CMK (cell line): ENCODE measurements around the gene RPN2.

Experiments used
- DNase-seq: peaks from one replicate; pipeline ENCODE4 v3.0.0-alpha.2; 2010; ENCODE audit warnings: low read depth

The RPN2 gene

DNA sequence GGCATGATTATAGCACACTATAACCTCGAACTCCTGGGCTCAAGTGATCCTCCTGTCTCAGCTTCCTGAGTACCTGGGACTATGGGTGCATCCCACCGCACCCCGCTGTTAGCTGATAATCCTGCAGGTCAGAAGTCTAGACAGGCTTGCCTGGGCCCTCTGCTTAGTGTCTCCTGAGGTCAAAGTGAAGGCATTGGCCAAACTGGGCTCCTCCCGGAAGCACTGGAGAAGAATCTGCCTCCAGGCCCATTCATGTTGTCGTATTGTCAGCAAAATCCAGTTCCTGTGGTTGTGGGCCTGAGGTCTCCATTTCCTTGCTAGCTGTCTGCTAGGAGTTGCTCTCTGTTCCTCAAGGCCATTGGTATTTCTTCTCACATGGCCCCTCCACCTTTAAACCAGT is 6.6 kb downstream of the RPN2 start:
- DNase-seq = no peak

DNA sequence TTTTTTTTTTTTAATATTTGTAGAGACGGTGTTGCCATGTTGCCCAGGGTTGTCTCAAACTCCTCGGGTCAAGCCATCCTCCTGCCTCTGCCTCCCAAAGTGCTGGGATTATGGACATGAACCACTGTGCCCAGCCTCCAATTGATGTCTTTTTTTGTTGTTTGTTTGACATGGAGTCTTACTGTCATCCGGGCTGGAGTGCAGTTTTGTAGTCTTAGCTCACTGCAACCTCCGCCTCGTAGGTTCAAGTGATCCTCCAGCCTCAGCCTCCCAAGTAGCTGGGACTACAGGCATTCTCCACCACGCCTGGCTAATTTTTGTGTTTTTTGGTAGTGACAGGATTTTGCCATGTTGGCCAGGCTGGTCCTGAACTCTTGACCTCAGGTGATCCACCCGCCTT is 9.7 kb downstream of the RPN2 start:
- DNase-seq = no peak

DNA sequence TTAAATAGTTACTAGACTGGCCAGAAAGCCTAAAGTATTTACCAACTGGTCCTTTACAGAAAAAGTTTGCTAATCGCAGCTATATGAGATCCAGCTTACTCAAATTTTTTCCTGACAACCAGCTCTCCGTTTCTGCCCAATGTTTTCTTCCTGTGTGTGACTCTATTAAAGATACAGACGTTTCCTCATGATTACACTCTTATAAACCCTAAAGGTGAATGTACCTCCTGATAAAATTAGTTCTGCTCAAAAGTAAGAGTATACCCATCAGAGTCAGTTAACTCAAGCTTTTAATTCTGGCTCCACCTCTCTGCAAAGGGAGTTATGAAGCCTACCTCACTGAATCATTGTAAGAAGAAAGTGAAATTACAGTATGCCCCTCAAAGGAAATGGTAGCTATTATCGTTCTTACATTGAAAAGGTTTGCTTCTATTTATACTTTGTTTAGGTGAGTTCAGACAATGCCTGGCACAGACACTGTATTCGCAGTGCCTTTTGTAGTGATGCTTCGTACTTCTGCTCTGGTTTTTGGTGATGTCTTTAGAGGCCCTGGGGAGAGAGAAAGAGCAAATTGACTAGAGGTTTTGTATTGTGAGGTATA is 10.4 kb downstream of the RPN2 start:
- DNase-seq = no peak

- no peak for DNase-seq
These were observed 11.4 kb downstream of the RPN2 start for GRCh38 chr20:37190354-37191112.

- DNase-seq = peak; percentile 35
These were observed 13.2 kb downstream of the RPN2 start for GRCh38 chr20:37192137-37192854.

DNA sequence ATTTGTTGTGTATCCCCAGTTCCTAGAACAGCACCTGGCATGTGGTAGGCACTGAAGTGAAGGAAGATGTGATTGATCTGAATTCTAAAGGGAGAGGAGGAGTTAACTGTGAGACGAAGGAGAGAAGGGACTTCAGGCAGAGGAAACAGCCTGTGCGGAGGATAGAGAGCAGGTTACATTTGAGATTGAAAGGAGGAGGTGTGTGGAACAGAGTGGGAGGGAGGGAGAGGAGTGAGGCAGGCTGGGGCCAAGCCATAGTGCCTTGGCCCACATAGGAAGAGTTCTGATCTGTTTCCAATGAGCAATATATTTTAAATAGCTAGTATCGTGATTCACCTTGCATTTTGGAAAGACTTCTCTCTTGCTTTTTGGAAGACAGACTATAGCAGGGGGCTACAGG is 14.1 kb downstream of the RPN2 start:
- DNase-seq = no peak

DNA sequence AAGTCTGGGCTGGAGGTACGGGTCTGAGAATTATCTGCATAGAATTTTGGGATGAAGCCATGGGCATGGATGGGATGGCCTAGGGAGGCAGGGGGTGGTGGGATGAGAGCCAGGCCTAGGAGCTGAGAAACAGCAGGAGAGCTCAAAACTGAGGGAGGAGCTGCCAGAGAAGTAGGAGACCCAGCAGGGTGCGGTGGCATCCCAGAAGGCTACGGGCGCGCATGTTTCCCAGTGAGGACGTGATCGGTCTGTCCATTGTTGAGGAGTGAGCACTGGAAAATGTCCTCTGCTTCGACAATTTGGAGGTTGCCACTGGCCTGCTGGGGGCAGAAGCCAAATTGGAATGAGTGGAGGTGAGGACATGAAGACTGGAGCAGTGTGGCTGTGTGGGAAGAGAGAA is 14.7 kb downstream of the RPN2 start:
- DNase-seq = no peak

GRCh38 chr20:37194621-37195417 is 15.7 kb downstream of the RPN2 start:
- no peak for DNase-seq

DNA sequence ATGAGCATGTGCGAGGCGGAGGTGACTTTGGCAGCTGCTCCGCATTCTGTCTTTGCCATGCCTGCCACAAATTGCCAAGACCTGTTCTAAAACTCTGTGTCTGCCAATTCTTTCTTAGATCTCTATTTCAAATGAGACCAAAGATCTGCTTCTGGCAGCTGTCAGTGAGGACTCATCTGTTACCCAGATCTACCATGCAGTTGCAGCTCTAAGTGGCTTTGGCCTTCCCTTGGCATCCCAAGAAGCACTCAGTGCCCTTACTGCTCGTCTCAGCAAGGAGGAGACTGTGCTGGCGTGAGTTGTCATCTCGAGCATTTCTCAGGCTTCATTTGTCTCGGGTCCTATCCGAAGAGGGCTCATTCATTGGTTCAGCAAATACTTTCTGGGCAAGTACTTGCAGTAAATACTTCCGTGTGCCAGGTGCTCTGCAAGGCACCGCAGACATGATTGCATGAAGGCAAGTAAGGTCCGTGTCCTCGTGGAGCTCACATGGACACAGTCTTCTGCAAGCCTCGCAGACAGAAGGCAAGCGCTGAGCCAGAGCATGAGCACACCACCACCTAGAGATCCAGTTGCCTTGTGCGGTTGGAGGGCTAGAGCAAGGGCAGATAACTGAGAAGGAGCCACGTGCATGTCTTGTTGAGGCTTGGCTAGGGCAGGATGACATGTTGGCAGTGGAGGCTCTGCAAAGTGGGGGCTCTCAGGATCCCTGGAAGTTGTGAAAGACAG is 20.0 kb downstream of the RPN2 start:
- no peak for DNase-seq

DNA sequence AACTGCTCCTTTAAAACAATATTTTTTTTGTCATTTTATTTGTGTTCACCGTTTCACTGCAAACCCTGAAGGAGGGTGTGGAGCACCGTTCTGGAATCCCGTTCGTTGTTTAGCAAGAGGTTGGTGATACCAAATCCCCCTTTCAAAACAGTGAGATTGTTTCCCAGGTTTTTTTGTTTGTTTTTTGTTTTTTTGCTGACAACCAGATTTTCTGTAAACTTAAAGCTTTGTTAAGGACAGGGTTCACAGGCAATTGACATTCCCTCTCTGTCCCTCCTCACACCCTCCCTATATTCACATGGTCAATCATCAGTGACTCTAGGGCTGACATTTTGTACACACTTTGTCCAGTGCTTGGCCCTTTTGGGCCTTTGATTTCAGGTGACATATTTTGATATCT is 21.2 kb downstream of the RPN2 start:
- no peak for DNase-seq

GRCh38 chr20:37200926-37201826 is 22.0 kb downstream of the RPN2 start:
- DNase-seq = no peak

DNA sequence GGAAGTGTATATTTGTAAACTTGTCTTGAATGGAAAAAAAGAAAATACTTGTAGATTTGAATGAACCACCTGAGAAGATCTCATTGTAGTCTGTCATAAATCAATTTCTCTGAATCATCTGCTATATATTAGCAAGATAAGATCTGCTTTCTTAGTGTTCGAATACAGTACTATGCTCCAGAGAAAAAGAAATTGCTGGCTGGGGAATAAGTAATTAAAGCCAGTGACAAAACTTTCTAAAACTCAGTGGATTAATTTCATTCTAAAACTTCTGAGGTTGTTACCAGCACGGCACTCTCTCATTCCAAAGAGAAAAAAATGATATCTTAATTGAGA is 22.7 kb downstream of the RPN2 start:
- no peak for DNase-seq

- DNase-seq = no peak
These were observed 23.3 kb downstream of the RPN2 start for GRCh38 chr20:37202267-37202943.

- no peak for DNase-seq
These were observed 24.9 kb downstream of the RPN2 start for GRCh38 chr20:37204056-37204455.

- DNase-seq = no peak
These were observed 26.0 kb downstream of the RPN2 start for GRCh38 chr20:37205130-37205529.

GRCh38 chr20:37205794-37206193 is 26.7 kb downstream of the RPN2 start:
- no peak for DNase-seq

GRCh38 chr20:37207171-37207570 is 28.0 kb downstream of the RPN2 start:
- DNase-seq = no peak

DNA sequence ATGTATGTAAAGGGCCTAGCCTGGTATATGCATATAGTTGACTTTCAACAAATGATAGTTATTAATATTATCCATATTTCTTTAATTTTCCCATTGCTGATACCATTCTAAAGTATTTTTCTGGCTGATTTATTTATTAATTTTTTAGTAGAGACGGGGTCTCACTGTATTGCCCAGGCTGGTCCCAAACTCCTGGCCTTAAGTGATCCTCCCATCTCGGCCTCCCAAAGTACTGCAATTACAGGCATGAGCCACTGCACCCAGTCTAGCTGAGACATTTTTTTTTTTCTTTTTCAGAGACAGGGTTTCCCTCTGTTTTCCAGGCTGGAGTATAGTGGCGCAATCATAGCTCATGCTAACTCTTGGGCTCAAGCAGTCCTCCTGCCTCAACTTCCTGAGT is 30.1 kb downstream of the RPN2 start:
- no peak for DNase-seq

DNA sequence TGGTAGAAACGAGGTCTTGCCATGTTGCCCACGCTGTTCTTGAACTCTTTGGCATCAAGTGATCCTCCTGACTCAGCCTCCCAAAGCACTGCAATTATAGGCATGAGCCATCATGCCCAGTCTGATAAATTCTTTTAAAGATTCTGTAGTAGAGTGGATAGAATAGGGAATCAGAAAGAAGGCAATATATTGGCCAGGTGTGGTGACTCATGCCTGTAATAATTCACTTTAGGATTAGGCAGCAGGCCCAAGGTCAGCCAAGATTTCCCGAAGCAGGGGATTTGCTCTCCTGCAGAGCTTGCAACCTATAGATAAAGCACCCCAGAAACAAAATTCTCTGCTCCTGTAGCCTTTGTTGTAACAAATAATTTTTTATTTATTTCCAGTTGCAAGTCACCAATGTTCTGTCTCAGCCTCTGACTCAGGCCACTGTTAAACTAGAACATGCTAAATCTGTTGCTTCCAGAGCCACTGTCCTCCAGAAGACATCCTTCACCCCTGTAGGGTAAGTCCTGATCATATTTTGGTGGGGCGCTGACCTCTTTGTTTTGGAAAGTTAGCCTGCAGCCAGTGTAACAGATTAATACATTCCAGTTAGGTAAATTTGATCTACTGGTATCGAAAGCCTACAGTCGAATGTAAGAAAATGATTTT is 30.7 kb downstream of the RPN2 start:
- DNase-seq = no peak

DNA sequence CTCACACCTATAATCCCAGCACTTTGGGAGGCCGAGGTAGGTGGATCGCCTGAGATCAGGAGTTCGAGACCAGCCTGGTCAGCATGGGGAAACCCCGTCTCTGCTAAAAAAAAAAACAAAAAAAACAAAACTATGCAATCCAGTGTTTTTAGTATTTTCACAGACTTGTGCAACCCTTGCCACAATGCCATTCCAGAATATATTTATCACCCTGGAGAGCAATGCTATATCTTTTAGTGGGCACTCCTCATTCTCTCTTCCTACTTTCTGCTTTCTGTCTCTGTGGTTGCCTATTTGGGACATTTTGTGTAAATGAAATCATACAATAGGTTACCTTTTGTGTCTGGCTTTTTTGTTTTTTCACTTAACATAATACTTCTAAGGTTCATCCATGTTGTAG is 39.3 kb downstream of the RPN2 start:
- DNase-seq = no peak
